GM23338 (cell line): ENCODE data around the gene NFYB.
"Not testable (repeated sequence)": the region's sequence is repeated elsewhere in the genome, so short reads cannot be mapped to it uniquely, and the experiment has no call there.

Experiments used
- CREB1 ChIP-seq: fragments of 250-450 bp; sonication (Bioruptor Pico); IDR thresholded peaks from 2 replicates; pipeline ENCODE4 v1.5.0; 2020; ENCODE audit warnings: low read depth, mild to moderate bottlenecking, moderate library complexity
- EZH2 ChIP-seq: fragments of 200-600 bp; sonication (generic); IDR thresholded peaks from one replicate; pipeline ENCODE4 v1.8.0; 2017; ENCODE audit warnings: antibody characterized with exemption, mild to moderate bottlenecking, low read depth; ENCODE audit not compliant: unreplicated experiment
- POLR2AphosphoS5 ChIP-seq: IDR thresholded peaks from 2 replicates; pipeline ENCODE4 v1.6.1; 2016; ENCODE audit warnings: antibody characterized with exemption, low read depth
- TF ChIP-seq, protein P1 (sequence below), 2 experiments: fragments of 200-600 bp in 1 of 2; sonication (generic) in 1 of 2; conservative IDR thresholded peaks; 2 replicates each; pipeline versions ENCODE4 v1.5.1 to v1.6.1; 2016 to 2017; ENCODE audit warnings: antibody characterized with exemption in 2 of 2, low read depth in 2 of 2, mild to moderate bottlenecking in 2 of 2, moderate library complexity in 1 of 2

DNA sequence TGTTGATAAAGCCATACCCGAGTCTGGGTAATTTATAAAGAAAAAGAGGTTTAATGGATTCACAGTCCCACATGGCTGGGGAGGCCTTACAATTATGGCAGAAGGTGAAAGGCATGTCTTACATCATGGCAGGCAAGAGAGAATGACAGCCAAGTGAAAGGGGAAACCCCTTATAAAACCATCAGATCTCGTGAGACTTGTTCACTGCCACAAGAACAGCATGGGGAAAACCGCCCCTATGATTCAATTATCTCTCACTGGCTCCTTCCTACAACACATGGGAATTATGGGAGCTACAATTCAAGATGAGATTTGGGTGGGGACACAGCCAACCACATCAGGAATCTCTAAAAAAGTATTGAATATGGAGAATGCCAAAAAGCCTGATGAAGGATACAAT, 25.0 kb upstream of the NFYB start:
- TF ChIP-seq POLR2AphosphoS5; EZH2; CREB1 (CRISPR knock-in tag): not testable (repeated sequence)
- TF ChIP-seq, protein P1, sequence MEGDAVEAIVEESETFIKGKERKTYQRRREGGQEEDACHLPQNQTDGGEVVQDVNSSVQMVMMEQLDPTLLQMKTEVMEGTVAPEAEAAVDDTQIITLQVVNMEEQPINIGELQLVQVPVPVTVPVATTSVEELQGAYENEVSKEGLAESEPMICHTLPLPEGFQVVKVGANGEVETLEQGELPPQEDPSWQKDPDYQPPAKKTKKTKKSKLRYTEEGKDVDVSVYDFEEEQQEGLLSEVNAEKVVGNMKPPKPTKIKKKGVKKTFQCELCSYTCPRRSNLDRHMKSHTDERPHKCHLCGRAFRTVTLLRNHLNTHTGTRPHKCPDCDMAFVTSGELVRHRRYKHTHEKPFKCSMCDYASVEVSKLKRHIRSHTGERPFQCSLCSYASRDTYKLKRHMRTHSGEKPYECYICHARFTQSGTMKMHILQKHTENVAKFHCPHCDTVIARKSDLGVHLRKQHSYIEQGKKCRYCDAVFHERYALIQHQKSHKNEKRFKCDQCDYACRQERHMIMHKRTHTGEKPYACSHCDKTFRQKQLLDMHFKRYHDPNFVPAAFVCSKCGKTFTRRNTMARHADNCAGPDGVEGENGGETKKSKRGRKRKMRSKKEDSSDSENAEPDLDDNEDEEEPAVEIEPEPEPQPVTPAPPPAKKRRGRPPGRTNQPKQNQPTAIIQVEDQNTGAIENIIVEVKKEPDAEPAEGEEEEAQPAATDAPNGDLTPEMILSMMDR (conservative IDR thresholded peaks at IDR 0.05; ENCODE audit: low read depth in 2 of 2) = not testable (repeated sequence)
